ENCODE results near the gene IL32.

DNA sequence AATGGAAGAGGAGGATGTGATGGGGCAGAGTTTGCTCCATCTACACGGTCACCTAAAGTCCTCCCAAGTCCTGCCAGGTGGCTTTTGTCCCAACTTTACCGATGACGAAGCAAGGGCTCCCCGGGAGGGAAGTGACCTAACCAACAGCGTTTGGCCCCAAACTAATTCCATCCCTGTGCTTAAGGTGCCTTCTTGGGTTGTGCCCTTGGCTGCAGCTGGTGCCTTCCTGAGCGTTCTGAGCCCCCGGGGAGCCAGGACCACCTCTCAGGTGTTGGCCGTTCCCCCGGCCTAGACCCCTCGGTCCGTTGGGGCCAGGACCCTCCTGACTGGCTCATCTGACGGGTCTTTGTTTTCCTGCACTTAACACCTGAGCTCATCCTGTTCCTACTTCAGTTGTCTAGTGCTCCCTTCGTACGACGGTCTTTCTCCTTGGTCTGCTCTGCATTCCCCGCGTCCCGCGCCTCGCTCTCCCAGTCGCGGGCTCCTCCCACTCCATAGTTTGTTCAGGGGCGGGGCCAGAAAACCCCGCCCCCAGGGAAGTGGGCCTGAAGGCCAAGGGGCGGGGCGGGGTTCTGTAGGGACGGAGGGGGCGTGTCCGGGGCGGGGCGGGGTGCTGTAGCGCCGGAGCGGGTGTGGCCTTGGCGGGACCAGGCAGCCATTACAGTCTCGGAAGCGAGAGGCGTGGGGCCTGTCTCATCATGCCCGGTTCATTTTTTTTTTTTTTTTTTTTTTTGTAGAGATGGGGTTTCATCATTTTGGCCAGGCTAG, 34.5 kb downstream of the IL32 start:
- TF ChIP-seq, protein P1, sequence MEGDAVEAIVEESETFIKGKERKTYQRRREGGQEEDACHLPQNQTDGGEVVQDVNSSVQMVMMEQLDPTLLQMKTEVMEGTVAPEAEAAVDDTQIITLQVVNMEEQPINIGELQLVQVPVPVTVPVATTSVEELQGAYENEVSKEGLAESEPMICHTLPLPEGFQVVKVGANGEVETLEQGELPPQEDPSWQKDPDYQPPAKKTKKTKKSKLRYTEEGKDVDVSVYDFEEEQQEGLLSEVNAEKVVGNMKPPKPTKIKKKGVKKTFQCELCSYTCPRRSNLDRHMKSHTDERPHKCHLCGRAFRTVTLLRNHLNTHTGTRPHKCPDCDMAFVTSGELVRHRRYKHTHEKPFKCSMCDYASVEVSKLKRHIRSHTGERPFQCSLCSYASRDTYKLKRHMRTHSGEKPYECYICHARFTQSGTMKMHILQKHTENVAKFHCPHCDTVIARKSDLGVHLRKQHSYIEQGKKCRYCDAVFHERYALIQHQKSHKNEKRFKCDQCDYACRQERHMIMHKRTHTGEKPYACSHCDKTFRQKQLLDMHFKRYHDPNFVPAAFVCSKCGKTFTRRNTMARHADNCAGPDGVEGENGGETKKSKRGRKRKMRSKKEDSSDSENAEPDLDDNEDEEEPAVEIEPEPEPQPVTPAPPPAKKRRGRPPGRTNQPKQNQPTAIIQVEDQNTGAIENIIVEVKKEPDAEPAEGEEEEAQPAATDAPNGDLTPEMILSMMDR (IDR thresholded peaks at IDR 0.05), result no peak
- no peak for TF ChIP-seq EZH2 (IDR thresholded peaks at IDR 0.05; ENCODE audit: borderline replicate concordance, insufficient read depth, low read depth, low read length, poor library complexity, severe bottlenecking)
